HG03521 (cell line): Measurements from ENCODE around the gene INAFM2.

Experiments
- ATAC-seq: cut with Tn5 transposase; IDR thresholded peaks from one replicate; pipeline ENCODE4 v1.9.1; 2021; ENCODE audit warnings: mild to moderate bottlenecking, moderate library complexity; ENCODE audit not compliant: unreplicated experiment

The INAFM2 gene

GRCh38 chr15:40287505-40287904 lies 36.0 kb upstream of the INAFM2 start:
- no peak for ATAC-seq

DNA sequence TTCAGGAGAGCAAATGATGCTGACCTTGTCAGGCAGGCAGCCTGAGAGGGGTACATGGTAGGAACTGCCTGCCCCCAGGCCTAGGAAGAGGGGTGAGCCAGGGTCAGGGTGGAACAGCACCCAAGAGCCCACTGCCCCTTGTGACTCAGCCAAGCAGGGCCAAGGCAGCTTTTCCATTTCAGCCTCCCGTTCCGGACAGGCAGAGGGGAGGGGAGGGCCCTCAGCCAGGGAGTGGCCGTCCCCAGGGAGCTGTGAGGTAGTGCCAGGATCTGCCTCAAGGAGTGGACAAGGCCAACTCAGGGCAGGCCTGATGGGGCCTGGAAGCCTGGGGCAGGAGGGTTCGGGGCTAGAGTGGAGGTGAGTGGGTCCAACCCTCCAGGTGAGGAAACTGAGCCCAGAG lies 35.5 kb upstream of the INAFM2 start:
- ATAC-seq: no peak

GRCh38 chr15:40289140-40289775 lies 34.2 kb upstream of the INAFM2 start:
- no peak for ATAC-seq

DNA sequence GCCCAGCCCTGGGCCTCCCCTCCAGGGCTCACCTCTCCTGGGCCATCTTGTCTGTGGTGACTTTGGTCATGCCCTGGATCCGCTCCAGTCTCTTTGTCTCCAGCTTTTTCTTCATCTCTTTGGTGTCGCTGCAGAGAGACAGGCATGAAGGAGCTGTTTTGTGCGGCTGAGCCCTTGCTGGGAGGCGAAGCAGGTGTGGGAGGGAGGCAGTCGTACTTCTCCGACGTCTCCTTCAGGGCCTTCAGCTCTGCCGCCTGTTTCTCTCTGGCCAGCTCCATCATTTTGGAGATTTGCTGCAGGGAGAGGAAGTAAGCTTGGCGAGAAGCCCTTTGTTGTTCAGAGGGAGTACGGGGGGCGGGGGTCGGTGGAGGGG lies 33.0 kb upstream of the INAFM2 start:
- ATAC-seq: no peak

DNA sequence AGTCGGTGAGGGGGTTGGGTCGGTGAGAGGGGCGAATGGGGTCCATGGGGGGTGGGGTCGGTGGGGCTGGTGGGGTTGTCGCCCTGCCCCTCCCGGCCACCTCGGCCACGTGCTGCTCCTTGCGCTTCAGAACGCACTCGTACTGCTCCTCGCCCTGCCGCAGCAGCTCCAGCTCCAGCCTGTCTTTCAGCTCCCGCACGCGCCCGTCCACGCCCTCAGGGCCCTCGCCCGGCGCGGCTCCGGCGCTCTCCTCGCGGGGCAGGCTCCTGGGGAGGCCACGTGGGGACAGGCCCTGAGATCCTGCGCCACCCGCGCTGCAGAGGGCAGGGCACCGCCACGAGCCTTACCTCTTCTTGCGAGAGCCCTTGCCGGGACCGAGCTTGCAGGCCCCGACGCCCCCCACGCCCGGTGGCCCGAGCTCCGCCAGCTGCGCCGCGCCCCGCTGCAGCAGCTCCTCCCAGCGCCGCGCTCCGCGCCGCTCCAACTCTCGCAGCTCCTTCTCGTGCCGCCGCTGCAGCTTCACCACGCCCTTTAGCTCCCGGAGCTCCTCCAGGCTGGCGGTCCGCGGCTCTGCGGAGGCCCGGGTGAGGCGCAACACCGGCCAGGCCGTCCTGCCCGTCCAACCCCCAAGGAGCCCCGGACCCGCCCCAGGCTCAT lies 32.4 kb upstream of the INAFM2 start:
- ATAC-seq: no peak

- no peak for ATAC-seq
Observed at GRCh38 chr15:40292246-40292645, 31.2 kb upstream of the INAFM2 start.

GRCh38 chr15:40293006-40293405 lies 30.5 kb upstream of the INAFM2 start:
- no peak for ATAC-seq

DNA sequence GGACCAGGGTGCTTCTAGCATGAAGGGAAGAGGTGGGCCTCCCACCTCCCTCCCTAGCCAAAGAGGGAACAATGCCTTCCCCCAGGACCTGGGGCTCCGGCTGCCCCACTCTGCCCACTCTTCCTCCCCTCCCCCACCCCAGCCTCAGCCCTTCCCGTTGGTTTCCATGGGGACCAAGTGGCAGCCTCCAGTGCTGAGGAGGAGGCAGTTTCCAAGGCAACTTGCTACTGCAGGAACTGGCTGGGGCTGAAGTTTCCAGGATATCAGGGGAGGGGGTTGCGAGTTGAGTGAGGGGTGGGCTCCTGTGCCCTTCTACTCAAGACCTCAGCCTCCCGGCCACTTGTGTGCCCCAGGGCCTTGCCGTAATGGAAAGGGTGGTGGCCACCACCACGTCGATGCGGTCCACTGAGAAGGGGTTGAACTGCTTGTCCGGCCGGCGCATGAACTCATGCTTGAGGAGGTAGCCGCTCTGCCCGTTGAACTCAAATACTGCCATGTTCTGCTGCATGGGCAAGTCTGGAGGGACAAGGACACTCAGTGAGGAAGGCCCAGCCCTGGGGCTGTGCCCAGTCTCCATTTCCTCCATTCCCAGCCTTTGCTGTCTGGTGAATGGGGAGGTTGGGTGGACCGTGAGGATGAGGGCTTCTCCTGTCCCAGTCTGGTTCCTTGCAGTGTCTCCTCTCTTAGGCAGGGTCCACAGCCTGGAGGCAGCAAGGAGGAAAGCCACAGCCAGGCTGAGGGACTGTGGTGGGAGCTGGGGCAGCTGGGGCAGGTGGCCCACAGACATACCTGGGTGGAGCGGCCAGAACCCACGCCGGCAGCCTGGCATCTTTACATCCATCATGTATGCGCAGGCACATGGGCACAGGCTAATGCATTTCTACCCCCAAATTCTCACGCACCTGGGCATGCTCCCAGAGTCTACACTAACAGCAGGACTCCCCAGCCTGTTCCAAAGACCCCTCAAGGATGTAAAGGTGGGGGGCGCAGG lies 29.3 kb upstream of the INAFM2 start:
- no peak for ATAC-seq

- no peak for ATAC-seq
Observed at GRCh38 chr15:40295297-40295696, 28.2 kb upstream of the INAFM2 start.

DNA sequence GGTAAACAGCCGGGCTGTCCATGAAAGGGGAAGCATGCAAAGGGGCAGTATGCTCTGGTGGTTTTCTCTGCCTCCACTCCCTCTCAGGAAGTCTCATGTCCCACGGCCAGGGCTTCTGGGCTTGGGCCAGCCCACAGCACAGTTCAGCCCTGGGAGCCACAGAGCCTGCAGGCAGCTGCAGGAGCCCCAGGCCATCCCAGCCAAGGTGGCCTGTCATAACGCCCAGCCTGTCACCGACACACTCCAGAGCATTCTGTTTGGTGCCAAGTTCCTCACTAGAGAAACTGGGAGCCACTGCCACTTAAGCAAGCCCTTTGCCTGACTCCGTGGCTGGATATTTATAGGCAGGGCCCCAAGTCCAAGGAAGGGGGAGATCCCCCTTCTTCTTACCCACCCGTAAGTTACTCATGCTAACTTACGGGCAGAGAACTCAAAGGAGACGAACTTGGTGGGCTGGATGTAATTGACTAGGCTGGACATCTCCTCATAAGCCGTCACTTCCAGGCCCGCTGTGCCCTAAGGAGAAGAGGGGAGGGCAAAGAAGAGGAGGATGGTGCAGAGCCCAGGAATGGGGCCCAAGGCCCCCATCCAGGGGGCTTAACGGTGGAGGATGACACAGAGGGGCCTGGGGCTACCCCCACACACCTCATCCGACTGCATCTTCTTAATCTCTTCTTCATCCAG lies 27.5 kb upstream of the INAFM2 start:
- ATAC-seq: no peak

GRCh38 chr15:40296561-40297230 lies 26.8 kb upstream of the INAFM2 start:
- ATAC-seq: no peak

GRCh38 chr15:40297356-40297755 lies 26.1 kb upstream of the INAFM2 start:
- no peak for ATAC-seq

DNA sequence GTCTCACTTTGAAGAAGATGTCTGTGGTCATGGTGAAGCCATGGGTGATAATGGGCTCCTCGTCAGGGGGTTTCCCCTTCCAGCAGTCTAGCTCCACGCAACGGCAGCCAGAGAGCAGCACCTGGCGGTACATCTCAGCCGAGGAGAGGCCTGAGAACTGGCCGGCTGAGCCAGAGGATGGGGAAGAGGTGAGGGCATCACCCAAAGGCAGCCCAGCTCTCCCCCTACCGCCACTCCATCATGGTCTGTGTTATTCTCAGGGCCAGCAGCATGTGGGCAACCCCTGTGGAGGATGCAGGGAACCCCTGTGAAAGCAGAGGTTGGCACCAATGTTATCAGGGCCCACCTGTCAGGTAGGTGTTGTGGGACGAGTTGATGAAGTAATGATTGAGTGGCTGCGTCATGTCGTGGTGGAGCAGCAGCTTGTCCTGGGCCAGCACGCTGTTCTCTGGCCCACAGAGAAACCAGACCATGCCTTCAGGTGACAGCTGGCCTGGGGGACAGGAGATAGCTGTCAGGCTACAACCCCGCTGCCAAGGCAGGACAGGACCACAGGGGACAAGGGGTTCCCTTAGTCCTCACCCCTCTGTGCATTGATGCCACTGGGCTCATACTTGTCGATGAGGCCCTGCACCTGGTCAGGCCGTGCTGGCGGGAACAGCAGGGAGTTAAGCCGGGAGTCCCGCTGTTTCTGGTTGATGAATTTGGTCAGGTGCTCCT lies 25.1 kb upstream of the INAFM2 start:
- ATAC-seq: no peak

DNA sequence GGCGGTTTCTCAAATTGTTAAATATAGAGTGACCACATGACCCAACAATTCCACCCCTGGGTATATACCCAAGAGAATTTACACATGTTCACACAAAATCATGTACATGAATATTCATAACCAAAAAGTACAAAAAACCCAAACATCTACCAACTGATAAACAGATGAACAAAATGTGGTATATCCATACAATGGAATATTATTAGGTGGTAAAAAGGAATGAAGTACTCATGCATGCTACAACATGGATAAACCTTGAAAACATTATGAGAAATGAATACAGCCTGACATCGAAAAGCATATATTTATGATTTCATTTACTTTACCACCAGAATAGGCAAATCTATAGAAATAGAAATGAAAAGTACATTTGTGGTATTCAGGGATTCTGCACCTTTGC lies 23.1 kb upstream of the INAFM2 start:
- ATAC-seq: no peak

DNA sequence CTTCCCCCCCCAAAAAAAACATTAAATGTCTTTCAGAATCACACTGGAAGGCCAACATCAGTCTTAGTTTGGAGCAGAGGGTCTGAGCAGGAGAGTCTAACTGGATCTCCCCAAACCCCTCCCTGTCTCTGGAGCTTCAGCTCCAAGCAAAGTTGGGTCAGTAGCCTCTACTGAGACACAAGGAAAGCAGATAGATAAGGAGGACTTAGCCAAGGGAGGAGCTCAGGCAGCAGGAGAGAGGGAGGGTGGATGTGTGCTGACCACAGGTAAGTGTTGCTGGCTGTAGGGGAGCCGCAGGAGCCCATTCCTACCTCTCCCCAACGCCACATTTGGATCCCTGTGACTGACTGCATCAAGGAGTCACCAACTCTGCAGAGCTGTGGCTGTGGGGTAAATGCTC lies 22.7 kb upstream of the INAFM2 start:
- no peak for ATAC-seq

DNA sequence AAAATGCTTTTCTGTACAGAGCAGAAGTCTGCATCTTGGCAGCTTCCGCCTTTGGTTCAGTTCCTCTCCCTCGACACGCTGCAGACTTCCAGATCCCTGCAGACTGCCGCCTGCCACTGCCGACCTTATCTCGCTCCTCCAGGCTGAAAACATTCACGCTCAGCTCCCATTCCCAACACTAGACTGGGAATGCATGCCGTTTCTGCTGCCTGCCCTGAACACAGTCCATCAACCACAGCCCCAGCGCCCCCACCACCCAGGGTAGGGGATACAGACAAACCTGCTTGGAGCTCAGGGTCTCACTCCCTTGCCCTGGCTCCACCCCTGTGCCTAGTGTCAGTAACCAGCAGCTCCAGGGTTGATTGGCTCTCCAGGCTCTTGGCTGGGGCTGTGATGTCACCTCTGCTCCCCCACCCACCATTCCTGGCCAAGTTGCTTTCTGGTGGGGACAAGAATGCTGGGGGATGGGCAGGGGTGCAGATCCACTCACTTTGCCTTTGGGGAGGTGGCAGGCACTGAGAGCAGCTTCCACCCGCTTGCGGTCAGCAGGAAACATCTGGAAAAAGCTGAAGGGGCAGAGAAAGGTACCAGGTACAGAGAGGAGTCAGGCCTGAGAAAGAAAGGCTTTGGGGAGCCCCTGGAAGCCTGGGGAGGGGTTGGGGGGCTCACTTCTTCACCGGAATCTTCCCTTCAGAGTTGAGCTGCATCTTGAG lies 21.9 kb upstream of the INAFM2 start:
- no peak for ATAC-seq

- no peak for ATAC-seq
Observed at GRCh38 chr15:40302288-40302886, 21.1 kb upstream of the INAFM2 start.

DNA sequence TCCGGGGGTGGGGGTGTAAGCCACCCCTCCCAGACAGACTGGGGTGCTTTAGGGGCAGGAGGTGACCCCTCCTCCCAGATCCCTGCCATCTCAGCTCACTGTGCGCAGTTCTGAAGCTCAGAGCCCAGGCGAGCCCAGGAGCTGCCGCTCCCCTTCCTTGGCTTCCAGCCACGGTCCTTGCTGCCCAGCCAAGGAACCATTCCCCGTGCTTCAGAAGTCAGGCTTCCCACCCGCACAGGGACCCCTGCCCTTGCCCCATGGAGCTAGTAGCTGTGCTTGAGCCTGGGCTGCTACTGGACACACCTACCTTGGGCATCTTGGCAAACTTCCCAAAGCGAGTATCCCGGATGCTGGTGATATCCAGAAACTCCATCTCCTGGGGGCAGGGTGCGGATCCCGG lies 20.5 kb upstream of the INAFM2 start:
- ATAC-seq: no peak

DNA sequence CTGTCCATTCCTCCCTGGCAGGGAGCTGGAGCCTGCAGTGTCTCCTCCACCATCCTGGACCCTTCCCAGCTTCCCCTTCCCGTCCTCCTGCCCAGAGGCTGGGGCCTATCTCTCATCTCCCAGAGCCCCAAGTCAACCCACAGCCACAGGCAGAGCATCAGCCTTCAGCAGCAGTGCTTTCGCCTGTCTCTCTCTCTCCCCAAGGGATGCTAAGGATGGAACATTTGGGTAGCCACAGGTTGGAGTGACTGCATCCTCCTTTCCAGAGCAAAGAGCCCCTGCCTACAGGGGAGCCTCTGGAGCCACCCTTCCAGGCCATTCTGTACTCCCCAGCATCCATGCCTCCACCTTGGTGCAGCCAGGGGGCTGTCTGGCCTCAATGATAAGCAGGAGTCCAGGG lies 19.9 kb upstream of the INAFM2 start:
- ATAC-seq: no peak
